ENCODE data around the gene FHIT.

DNA sequence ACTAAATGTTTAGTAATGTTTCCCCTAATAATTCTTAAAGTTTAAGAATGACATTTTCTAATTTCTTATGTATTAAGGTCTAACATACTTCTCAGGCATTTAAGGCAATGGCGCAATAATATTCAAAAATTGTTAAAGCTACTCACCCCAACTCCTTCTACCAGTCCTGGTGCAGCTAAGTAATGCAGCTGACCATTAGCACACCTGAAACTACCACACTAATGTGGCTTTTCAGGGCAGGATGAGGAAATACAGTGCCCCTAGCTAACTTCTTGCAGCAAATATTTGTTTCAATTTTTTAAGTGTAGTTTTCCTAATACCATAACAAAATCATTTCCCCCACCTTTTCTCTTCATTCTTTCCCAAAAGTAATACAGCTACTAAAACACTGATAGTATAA lies 827.7 kb downstream of the FHIT start:
- TF ChIP-seq POLR2A (IDR thresholded peaks at IDR 0.05; ENCODE audit: low read depth, low read length) (no peak), POLR2AphosphoS5 (IDR thresholded peaks at IDR 0.05; ENCODE audit: low read depth, low read length) (no peak)

All from GM12892 (cell line).